Natural killer cell treated with Interleukin-12 subunit alpha and Interleukin-12 subunit beta and Interleukin-15 and Interleukin-18, amount 100 ng/mL, for 72 hours (primary cell): Measurements from ENCODE around the gene ENC1. TPM values are rescaled to one million over a fixed set of nuclear protein-coding genes. Genes with fewer than 3 reads are reported as not detected.
A peak's percentile ranks its signal among the peaks of the same experiment; 100 is the strongest.

ENCODE experiments used
- ATAC-seq, 2 donors: fragments of 150-1000 bp; cut with Tn5 transposase in 1 of 2; sonication (Bioruptor Pico), chemical (Tn5 transposase) in 1 of 2; 2 replicates each; pipeline ENCODE4 v1.10.0; 2021
- DNase-seq: peaks from one replicate; pipeline ENCODE4 v3.0.0; 2022; ENCODE audit warnings: low spot score
- H3K27ac Mint-ChIP-seq, 2 donors: 1 replicate in 1 of 2; 2 replicates in 1 of 2; pipeline ENCODE4 v1.8.0; 2022; ENCODE audit warnings: mixed read lengths in 2 of 2, mild to moderate bottlenecking in 1 of 2, moderate library complexity in 1 of 2
- H3K27me3 Mint-ChIP-seq, 2 donors: 1 replicate in 1 of 2; 2 replicates in 1 of 2; pipeline ENCODE4 v1.8.0; 2022; ENCODE audit warnings: mixed read lengths in 2 of 2
- H3K36me3 Mint-ChIP-seq: one replicate; pipeline ENCODE4 v1.8.0; 2022; ENCODE audit warnings: mixed read lengths
- H3K4me1 Mint-ChIP-seq, 2 donors: 1 replicate in 1 of 2; 2 replicates in 1 of 2; pipeline ENCODE4 v1.8.0; 2022; ENCODE audit warnings: low read depth in 2 of 2, mixed read lengths in 2 of 2, mild to moderate bottlenecking in 1 of 2
- H3K4me3 Mint-ChIP-seq: one replicate; pipeline ENCODE4 v1.8.0; 2022; ENCODE audit warnings: mixed read lengths
- H3K9me3 Mint-ChIP-seq: 2 replicates; pipeline ENCODE4 v1.8.0; 2022; ENCODE audit warnings: mixed read lengths
- total RNA-seq, 2 donors: library from RNA; stranded (reverse); gene quantifications; one replicate each; pipeline ENCODE4 v1.2.3, GENCODE V29; 2022

ENC1 gene
- total RNA-seq, 2 donors from 2014 or later = 6.3 to 6.9 TPM

GRCh38 chr5:74647096-74647495, 6.6 kb upstream of the ENC1 start:
- no peak overlapping the region for H3K4me3 Mint-ChIP-seq
- H3K4me1 Mint-ChIP-seq = peaks cover 2 to 10% of the 10 kb centered on the region in 2 donors
- no peak overlapping the region for H3K27ac Mint-ChIP-seq
- H3K27me3 Mint-ChIP-seq = peaks cover 0 to 2% of the 10 kb centered on the region in 2 donors
- H3K36me3 Mint-ChIP-seq = no peaks in the 10 kb centered on the region
- no peaks in the 10 kb centered on the region for H3K9me3 Mint-ChIP-seq
- no peak for DNase-seq
- no peak for ATAC-seq

- DNase-seq = no peak
- H3K36me3 Mint-ChIP-seq = no peaks in the 10 kb centered on the region
- no peak overlapping the region for H3K4me3 Mint-ChIP-seq
These were observed 2.6 kb upstream of the ENC1 start for GRCh38 chr5:74643111-74643562.

GRCh38 chr5:74642543-74642863, 2.0 kb upstream of the ENC1 start:
- Mint-ChIP-seq H3K4me1 (peaks cover 36 to 37% of the 10 kb centered on the region in 2 donors), H3K36me3 (no peaks in the 10 kb centered on the region), H3K9me3 (no peaks in the 10 kb centered on the region), H3K27me3 (peaks cover 0 to 2% of the 10 kb centered on the region in 2 donors), H3K4me3 (no peak overlapping the region), H3K27ac (no peak overlapping the region)
- DNase-seq (no peak), ATAC-seq (no peak)

More at GRCh38 chr5:74643111-74643562, 2.6 kb upstream of the ENC1 start:
- no peak for ATAC-seq
- peaks cover 0 to 2% of the 10 kb centered on the region in 2 donors for H3K27me3 Mint-ChIP-seq
- no peak overlapping the region for H3K27ac Mint-ChIP-seq
- peaks cover 32% of the 10 kb centered on the region in 2 donors for H3K4me1 Mint-ChIP-seq
- H3K9me3 Mint-ChIP-seq = no peaks in the 10 kb centered on the region

GRCh38 chr5:74641735-74642542, 1.4 kb upstream of the ENC1 start:
- no peaks in the 10 kb centered on the region for H3K9me3 Mint-ChIP-seq
- H3K36me3 Mint-ChIP-seq = no peaks in the 10 kb centered on the region
- H3K4me3 Mint-ChIP-seq = peak overlapping the region; percentile 89
- H3K27me3 Mint-ChIP-seq = peaks cover 0 to 2% of the 10 kb centered on the region in 2 donors
- no peak for DNase-seq
- H3K4me1 Mint-ChIP-seq = peaks cover 37 to 41% of the 10 kb centered on the region in 2 donors
- H3K27ac Mint-ChIP-seq = no peak overlapping the region
- ATAC-seq = no peak

GRCh38 chr5:74640954-74641734, 616 bp upstream of the ENC1 start:
- H3K27ac Mint-ChIP-seq = no peak overlapping the region

GRCh38 chr5:74639807-74640449, 600 bp downstream of the ENC1 start:
- H3K4me1 Mint-ChIP-seq = peaks cover 37 to 47% of the 10 kb centered on the region in 2 donors
- peak; percentile 62 to 65 for ATAC-seq
- peak overlapping the region; percentile 89 for H3K4me3 Mint-ChIP-seq
- DNase-seq = no peak
- peaks cover 0 to 2% of the 10 kb centered on the region in 2 donors for H3K27me3 Mint-ChIP-seq
- no peaks in the 10 kb centered on the region for H3K36me3 Mint-ChIP-seq
- H3K27ac Mint-ChIP-seq = peak overlapping the region; percentile 32 to 59
- no peaks in the 10 kb centered on the region for H3K9me3 Mint-ChIP-seq

More at GRCh38 chr5:74640954-74641734, 616 bp upstream of the ENC1 start:
- ATAC-seq (peak; percentile 28 to 41), DNase-seq (peak; percentile 71)
- peaks cover 0 to 2% of the 10 kb centered on the region in 2 donors for H3K27me3 Mint-ChIP-seq
- H3K9me3 Mint-ChIP-seq = no peaks in the 10 kb centered on the region
- H3K4me1 Mint-ChIP-seq = peaks cover 37 to 41% of the 10 kb centered on the region in 2 donors
- H3K4me3 Mint-ChIP-seq = peak overlapping the region; percentile 89
- H3K36me3 Mint-ChIP-seq = no peaks in the 10 kb centered on the region

GRCh38 chr5:74638970-74639806, 1.3 kb downstream of the ENC1 start:
- H3K4me1 Mint-ChIP-seq = peaks cover 37 to 47% of the 10 kb centered on the region in 2 donors
- peak overlapping the region; percentile 32 to 59 for H3K27ac Mint-ChIP-seq
- H3K27me3 Mint-ChIP-seq = peaks cover 0 to 2% of the 10 kb centered on the region in 2 donors
- no peaks in the 10 kb centered on the region for H3K9me3 Mint-ChIP-seq
- peak in 1 of 2 donors; percentile 25 for ATAC-seq
- DNase-seq = no peak
- H3K4me3 Mint-ChIP-seq = peak overlapping the region; percentile 89
- H3K36me3 Mint-ChIP-seq = no peaks in the 10 kb centered on the region

GRCh38 chr5:74638544-74638969, 2.0 kb downstream of the ENC1 start:
- peaks cover 0 to 2% of the 10 kb centered on the region in 2 donors for H3K27me3 Mint-ChIP-seq
- peak overlapping the region; percentile 32 to 59 for H3K27ac Mint-ChIP-seq
- DNase-seq = no peak
- no peaks in the 10 kb centered on the region for H3K9me3 Mint-ChIP-seq
- H3K4me1 Mint-ChIP-seq = peaks cover 37 to 47% of the 10 kb centered on the region in 2 donors
- ATAC-seq = no peak
- H3K36me3 Mint-ChIP-seq = no peaks in the 10 kb centered on the region
- peak overlapping the region; percentile 89 for H3K4me3 Mint-ChIP-seq

GRCh38 chr5:74636552-74636951, 4.0 kb downstream of the ENC1 start:
- ATAC-seq (no peak), DNase-seq (no peak)
- Mint-ChIP-seq H3K4me3 (no peak overlapping the region), H3K4me1 (peaks cover 47 to 54% of the 10 kb centered on the region in 2 donors), H3K36me3 (no peaks in the 10 kb centered on the region), H3K9me3 (no peaks in the 10 kb centered on the region), H3K27ac (no peak overlapping the region), H3K27me3 (no peaks in the 10 kb centered on the region)

GRCh38 chr5:74636149-74636548, 4.4 kb downstream of the ENC1 start:
- Mint-ChIP-seq H3K36me3 (no peaks in the 10 kb centered on the region), H3K9me3 (no peaks in the 10 kb centered on the region), H3K4me1 (peaks cover 47 to 54% of the 10 kb centered on the region in 2 donors), H3K4me3 (no peak overlapping the region), H3K27me3 (no peaks in the 10 kb centered on the region), H3K27ac (no peak overlapping the region)
- no peak for ATAC-seq
- no peak for DNase-seq

- peaks cover 55 to 59% of the 10 kb centered on the region in 2 donors for H3K4me1 Mint-ChIP-seq
These were observed 5.8 kb downstream of the ENC1 start for GRCh38 chr5:74634611-74635286.

GRCh38 chr5:74633695-74634094, 6.8 kb downstream of the ENC1 start:
- DNase-seq (no peak), ATAC-seq (no peak)
- Mint-ChIP-seq H3K9me3 (no peaks in the 10 kb centered on the region), H3K4me3 (no peak overlapping the region), H3K4me1 (peaks cover 45 to 48% of the 10 kb centered on the region in 2 donors), H3K27ac (no peak overlapping the region), H3K36me3 (no peaks in the 10 kb centered on the region), H3K27me3 (no peaks in the 10 kb centered on the region)

More at GRCh38 chr5:74634611-74635286, 5.8 kb downstream of the ENC1 start:
- H3K9me3 Mint-ChIP-seq = no peaks in the 10 kb centered on the region
- H3K4me3 Mint-ChIP-seq = no peak overlapping the region
- ATAC-seq (no peak), DNase-seq (no peak)
- H3K27me3 Mint-ChIP-seq = no peaks in the 10 kb centered on the region
- H3K27ac Mint-ChIP-seq = no peak overlapping the region
- no peaks in the 10 kb centered on the region for H3K36me3 Mint-ChIP-seq
